IMR-90 (cell line): Measurements from ENCODE around the gene PLXNB1. TPM values are rescaled to one million over a fixed set of nuclear protein-coding genes. Genes with fewer than 3 reads are reported as not detected.

Experiments used
- ATAC-seq: fragments of 200-7000 bp; cut with Tn5 transposase; 2 replicates; pipeline ENCODE4 v1.9.1; 2020; ENCODE audit warnings: low read depth, mild to moderate bottlenecking, moderate library complexity
- BruUV-seq: library from RNA; stranded (reverse); fragments of 400-500 nt; replicated peaks from 2 replicates; lab custom pipeline; 2021; lab: Mats Ljungman, UMichigan
- CTCF ChIA-PET: fragments of 300-600 bp; formaldehyde crosslinking; extraction: SDS; loops from one replicate; lab custom pipeline; 2021; ENCODE audit warnings: antibody characterized with exemption; lab: Yijun Ruan, JAX
- POLR2A ChIA-PET: fragments of 300-600 bp; sonication (Branson Sonifier 250); formaldehyde crosslinking; loops from one replicate; lab custom pipeline; 2022; ENCODE audit warnings: antibody characterized with exemption; ENCODE audit not compliant: unreplicated experiment; lab: Charles Lee
- DNase-seq: peaks from one replicate; pipeline ENCODE4 v3.0.0; 2013
- H2AFZ ChIP-seq: replicated peaks from 2 replicates; pipeline ENCODE3; 2013; ENCODE audit warnings: low read length, mild to moderate bottlenecking; ENCODE audit not compliant: poor library complexity
- H2AK5ac ChIP-seq: 2 replicates; pipeline ENCODE4 v1.6.1; 2013; ENCODE audit warnings: low read depth, low read length, inconsistent platforms
- H2AK9ac ChIP-seq: replicated peaks from 2 replicates; pipeline ENCODE3; 2013; ENCODE audit warnings: mild to moderate bottlenecking, low read depth, low read length, moderate library complexity; ENCODE audit not compliant: poor library complexity
- H2BK120ac ChIP-seq: 2 replicates; pipeline ENCODE4 v1.6.1; 2013; ENCODE audit warnings: low read depth, low read length, inconsistent platforms
- H2BK15ac ChIP-seq: 3 replicates; pipeline ENCODE4 v1.6.1; 2013; ENCODE audit warnings: low read depth, low read length, inconsistent platforms
- H2BK20ac ChIP-seq: 2 replicates; pipeline ENCODE4 v1.6.1; 2013; ENCODE audit warnings: low read depth, mild to moderate bottlenecking, inconsistent platforms, low read length, moderate library complexity
- H2BK5ac ChIP-seq: 2 replicates; pipeline ENCODE4 v1.6.1; 2013; ENCODE audit warnings: mild to moderate bottlenecking, low read depth, low read length, inconsistent platforms; ENCODE audit not compliant: poor library complexity, severe bottlenecking
- H3K14ac ChIP-seq: replicated peaks from 2 replicates; pipeline ENCODE4 v1.6.1; 2013; ENCODE audit warnings: low read depth, low read length, inconsistent platforms
- H3K18ac ChIP-seq: 2 replicates; pipeline ENCODE4 v1.6.1; 2013; ENCODE audit warnings: low read depth, low read length, control low read depth
- H3K23ac ChIP-seq: 2 replicates; pipeline ENCODE4 v1.6.1; 2013; ENCODE audit warnings: low read depth, low read length, inconsistent platforms
- H3K27ac ChIP-seq: 2 replicates; pipeline ENCODE4 v1.5.1; 2013; ENCODE audit warnings: mild to moderate bottlenecking, control low read depth, low read length; ENCODE audit not compliant: insufficient read depth
- H3K27me3 ChIP-seq: 2 replicates; pipeline ENCODE4 v1.6.1; 2013; ENCODE audit warnings: low read length; ENCODE audit not compliant: control insufficient read depth, insufficient read depth
- H3K36me3 ChIP-seq: 2 replicates; pipeline ENCODE4 v1.6.1; 2013; ENCODE audit warnings: low read length, mixed read lengths; ENCODE audit not compliant: control insufficient read depth, insufficient read depth
- H3K4ac ChIP-seq: 2 replicates; pipeline ENCODE4 v1.6.1; 2013; ENCODE audit warnings: low read depth, low read length, inconsistent platforms
- H3K4me1 ChIP-seq: 2 replicates; pipeline ENCODE4 v1.6.1; 2013; ENCODE audit warnings: low read length, mixed read lengths; ENCODE audit not compliant: control insufficient read depth, insufficient read depth
- H3K4me2 ChIP-seq: 2 replicates; pipeline ENCODE4 v1.6.1; 2013; ENCODE audit warnings: low read depth, mild to moderate bottlenecking, control low read depth, low read length, moderate library complexity
- H3K4me3 ChIP-seq: 2 replicates; pipeline ENCODE4 v1.5.1; 2013; ENCODE audit warnings: low read depth, mild to moderate bottlenecking, control low read depth, low read length, moderate library complexity; ENCODE audit not compliant: insufficient read depth
- H3K56ac ChIP-seq: 2 replicates; pipeline ENCODE4 v1.6.1; 2013; ENCODE audit warnings: low read length, inconsistent platforms; ENCODE audit not compliant: insufficient read depth; ENCODE audit errors: extremely low read depth
- H3K79me1 ChIP-seq, 2 experiments: 2 replicates each; pipeline ENCODE4 v1.6.1; 2013; ENCODE audit warnings: low read length in 2 of 2, inconsistent platforms in 1 of 2, low read depth in 1 of 2
- H3K9ac ChIP-seq: 2 replicates; pipeline ENCODE4 v1.6.1; 2013; ENCODE audit warnings: low read depth, low read length, control low read depth
- H3K9me1 ChIP-seq: 2 replicates; pipeline ENCODE4 v1.6.1; 2013; ENCODE audit warnings: low read length, inconsistent platforms; ENCODE audit not compliant: insufficient read depth
- H3K9me3 ChIP-seq: 2 replicates; pipeline ENCODE4 v1.6.1; 2013; ENCODE audit warnings: low read length; ENCODE audit not compliant: control insufficient read depth, insufficient read depth
- H4K20me1 ChIP-seq: 2 replicates; pipeline ENCODE4 v1.6.1; 2013; ENCODE audit warnings: low read length, inconsistent platforms; ENCODE audit not compliant: insufficient read depth
- H4K5ac ChIP-seq: 2 replicates; pipeline ENCODE4 v1.6.1; 2013; ENCODE audit warnings: mild to moderate bottlenecking, low read depth, low read length, control low read depth
- H4K8ac ChIP-seq, 2 experiments: 2 replicates each; pipeline ENCODE4 v1.6.1; 2013; ENCODE audit warnings: low read depth in 2 of 2, low read length in 2 of 2, control low read depth in 1 of 2, inconsistent platforms in 1 of 2
- H4K91ac ChIP-seq: 2 replicates; pipeline ENCODE4 v1.6.1; 2013; ENCODE audit warnings: low read depth, low read length, inconsistent platforms; ENCODE audit not compliant: insufficient read depth
- RAD21 ChIP-seq: IDR thresholded peaks from 2 replicates; pipeline ENCODE4 v1.6.1; 2012; ENCODE audit warnings: low read length, improper control_type of control experiment
- WGBS, 2 experiments: methylation state at CpG; one replicate each; pipeline versions ENCODE4 v1.1.5 to v1.1.7; 2013; ENCODE audit warnings: missing lambda C conversion rate in 2 of 2; ENCODE audit not compliant: insufficient read length in 1 of 2; ENCODE audit errors: extremely low coverage in 2 of 2; 5-methylcytosine and 5-hydroxymethylcytosine counted together
- dilution Hi-C: fragments of 300-500 bp; cut with HindIII; formaldehyde crosslinking; loops from one replicate; pipeline ENCODE4 v1.14.3; 2018; ENCODE audit warnings: low sequenced_read_pairs; ENCODE audit not compliant: unreplicated experiment
- in situ Hi-C: fragments of 300-500 bp; cut with MboI; formaldehyde crosslinking; loops from 3 replicates; pipeline ENCODE4 v1.14.3; 2019; ENCODE audit warnings: low sequenced_read_pairs, inconsistent platforms, mixed read lengths
- intact Hi-C: fragments of 100-400 bp; cut with micrococcal nuclease; formaldehyde crosslinking; loops from 2 replicates; pipeline ENCODE4 v1.10.0; 2022
- polyA plus RNA-seq, 3 experiments: library from polyadenylated mRNA; depleted of rRNA; stranded (reverse); fragments of >200 nt; gene quantifications; 2 replicates each; pipeline ENCODE4 v1.2.3, GENCODE V29; 2012; ENCODE audit warnings: low replicate concordance in 1 of 3
- total RNA-seq: library from RNA; depleted of rRNA; stranded (reverse); fragments of >200 nt; gene quantifications from 2 replicates; pipeline ENCODE4 v1.2.3, GENCODE V29; 2012

PLXNB1 gene
- total and polyA plus RNA-seq, 2 of the 4 experiments (the other 2 are of a cell fraction), result 5.2 to 25.3 TPM

DNA sequence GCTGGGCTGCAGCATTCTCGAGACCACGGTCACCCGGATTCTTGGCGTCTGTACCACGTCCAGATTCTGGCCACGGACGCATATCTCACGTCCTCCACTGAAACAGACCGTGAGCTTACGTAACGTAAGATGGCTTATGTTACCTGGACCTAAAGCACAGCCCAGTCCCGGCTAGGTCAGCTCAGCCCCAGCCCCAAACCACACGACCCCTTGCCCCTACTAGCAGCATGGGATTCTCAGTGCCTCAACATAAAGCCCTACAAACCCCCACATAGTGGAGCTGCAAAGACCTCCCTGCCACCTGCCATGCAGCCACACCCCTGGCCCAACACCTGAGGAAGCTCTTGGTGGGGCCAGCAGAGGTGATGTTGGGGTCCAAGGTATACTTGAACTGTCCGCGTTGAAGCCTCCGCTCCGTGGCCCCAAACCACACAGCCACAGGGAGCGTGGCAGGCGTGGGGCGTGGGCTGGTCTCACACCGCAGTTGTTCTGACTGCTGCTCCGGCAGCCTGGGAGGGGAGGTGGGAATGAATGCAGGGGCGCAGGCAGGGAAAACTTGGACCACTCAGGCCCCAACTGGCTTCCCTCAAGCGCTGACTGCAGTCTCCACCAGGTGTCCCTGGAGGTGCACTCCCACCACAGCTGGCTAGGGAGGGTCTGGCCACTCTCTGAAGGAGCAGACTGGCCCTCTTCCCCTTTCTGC is 14.5 kb downstream of the PLXNB1 start:
- Histone ChIP-seq H3K14ac (no peak overlapping the region), H2AK5ac (no peak overlapping the region), H3K9me3 (no peaks in the 10 kb centered on the region), H2AFZ (peak overlapping the region; percentile 11), H3K9ac (no peak overlapping the region), H3K23ac (no peak overlapping the region), H4K20me1 (no peaks in the 10 kb centered on the region; the same call in 1 of the 2 replicates), H3K79me1 (no peaks in the 10 kb centered on the region), H3K27me3 (no peaks in the 10 kb centered on the region), H3K9me1 (no peaks in the 10 kb centered on the region), H4K5ac (no peak overlapping the region), H3K27ac (no peak overlapping the region), H2BK5ac (no peak overlapping the region), H3K4ac (no peak overlapping the region), H2BK120ac (no peak overlapping the region), H3K56ac (no peak overlapping the region), H2BK15ac (no peak overlapping the region), H2BK20ac (no peak overlapping the region), H2AK9ac (no peak overlapping the region), H4K91ac (no peak overlapping the region), H3K18ac (no peak overlapping the region), H3K36me3 (peaks cover 66% of the 10 kb centered on the region), H3K4me3 (no peak overlapping the region), H4K8ac (no peak overlapping the region), H3K4me2 (no peak overlapping the region), H3K4me1 (no peaks in the 10 kb centered on the region)
- no peak for TF ChIP-seq RAD21
- in situ Hi-C loops (no loop called here), intact Hi-C loops (no loop called here), dilution Hi-C loops (no loop called here)
- DNase-seq (no peak), ATAC-seq (no peak)
- BruUV-seq, result TSS peak; percentile 39
- WGBS, 2 experiments, result 100% methylated on average over 8 of the region's 24 CpGs; no CpG with 5 or more reads in 1 of the 2 experiments
- CTCF ChIA-PET, result interaction anchor here (1.0 to 1.1 kb wide), 2 partner anchors 15 to 20 kb away, joined by 3 to 4 read pairs; no protein-coding TSS in a partner anchor
- POLR2A ChIA-PET, result interaction anchor here (0.5 kb wide), 1 partner anchor 11 kb away, joined by 3 read pairs; no protein-coding TSS in a partner anchor
